ENCODE measurements around the gene GLYATL1.

DNA sequence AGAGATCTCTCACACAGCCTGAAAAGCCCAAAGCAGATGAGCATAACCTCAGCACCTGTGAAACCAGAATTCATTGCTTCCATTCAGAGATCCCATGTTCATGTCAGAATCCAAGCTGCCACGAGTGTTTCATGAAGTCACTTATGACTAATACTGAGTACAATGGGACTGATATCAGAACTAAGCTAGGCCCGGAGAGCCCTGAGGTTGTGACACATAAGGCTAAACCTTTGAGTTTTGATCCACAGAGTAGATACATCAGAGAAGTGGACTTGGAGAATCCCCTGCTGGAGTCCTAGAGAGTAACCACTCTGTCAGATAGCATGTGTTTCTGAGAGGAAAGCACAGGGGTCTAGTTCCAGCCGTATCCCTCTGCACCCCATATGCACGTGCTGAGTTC lies 890 bp upstream of the GLYATL1 start:
- TF ChIP-seq SPI1 (IDR thresholded peaks at IDR 0.05; ENCODE audit: borderline replicate concordance, low read depth) (no peak), CTCF (IDR thresholded peaks at IDR 0.05; ENCODE audit: insufficient read depth, low read length) (no peak), POLR2AphosphoS5 (IDR thresholded peaks at IDR 0.05; ENCODE audit: low read depth) (no peak)
- TF ChIP-seq, protein P1, sequence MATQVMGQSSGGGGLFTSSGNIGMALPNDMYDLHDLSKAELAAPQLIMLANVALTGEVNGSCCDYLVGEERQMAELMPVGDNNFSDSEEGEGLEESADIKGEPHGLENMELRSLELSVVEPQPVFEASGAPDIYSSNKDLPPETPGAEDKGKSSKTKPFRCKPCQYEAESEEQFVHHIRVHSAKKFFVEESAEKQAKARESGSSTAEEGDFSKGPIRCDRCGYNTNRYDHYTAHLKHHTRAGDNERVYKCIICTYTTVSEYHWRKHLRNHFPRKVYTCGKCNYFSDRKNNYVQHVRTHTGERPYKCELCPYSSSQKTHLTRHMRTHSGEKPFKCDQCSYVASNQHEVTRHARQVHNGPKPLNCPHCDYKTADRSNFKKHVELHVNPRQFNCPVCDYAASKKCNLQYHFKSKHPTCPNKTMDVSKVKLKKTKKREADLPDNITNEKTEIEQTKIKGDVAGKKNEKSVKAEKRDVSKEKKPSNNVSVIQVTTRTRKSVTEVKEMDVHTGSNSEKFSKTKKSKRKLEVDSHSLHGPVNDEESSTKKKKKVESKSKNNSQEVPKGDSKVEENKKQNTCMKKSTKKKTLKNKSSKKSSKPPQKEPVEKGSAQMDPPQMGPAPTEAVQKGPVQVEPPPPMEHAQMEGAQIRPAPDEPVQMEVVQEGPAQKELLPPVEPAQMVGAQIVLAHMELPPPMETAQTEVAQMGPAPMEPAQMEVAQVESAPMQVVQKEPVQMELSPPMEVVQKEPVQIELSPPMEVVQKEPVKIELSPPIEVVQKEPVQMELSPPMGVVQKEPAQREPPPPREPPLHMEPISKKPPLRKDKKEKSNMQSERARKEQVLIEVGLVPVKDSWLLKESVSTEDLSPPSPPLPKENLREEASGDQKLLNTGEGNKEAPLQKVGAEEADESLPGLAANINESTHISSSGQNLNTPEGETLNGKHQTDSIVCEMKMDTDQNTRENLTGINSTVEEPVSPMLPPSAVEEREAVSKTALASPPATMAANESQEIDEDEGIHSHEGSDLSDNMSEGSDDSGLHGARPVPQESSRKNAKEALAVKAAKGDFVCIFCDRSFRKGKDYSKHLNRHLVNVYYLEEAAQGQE (IDR thresholded peaks at IDR 0.05; ENCODE audit: insufficient replicate concordance, low read depth): no peak

All from HL-60 (cell line).